GM21723 (cell line): ENCODE measurements around the gene BEST1.

Experiments used
- ATAC-seq: cut with Tn5 transposase; IDR thresholded peaks from one replicate; pipeline ENCODE4 v1.9.1; 2021; ENCODE audit warnings: mild to moderate bottlenecking, moderate library complexity; ENCODE audit not compliant: unreplicated experiment

The BEST1 gene

GRCh38 chr11:61950035-61950547, at the start of gene BEST1:
BEST1 (plus strand) TSS chr11:61950351; CDS start chr11:61951807, 1,456 bp downstream.
- ATAC-seq = no peak

GRCh38 chr11:61901397-61901796, 48.8 kb upstream of the BEST1 start:
- ATAC-seq = no peak

- no peak for ATAC-seq
Measured at GRCh38 chr11:61902313-61902712, 47.8 kb upstream of the BEST1 start.

DNA sequence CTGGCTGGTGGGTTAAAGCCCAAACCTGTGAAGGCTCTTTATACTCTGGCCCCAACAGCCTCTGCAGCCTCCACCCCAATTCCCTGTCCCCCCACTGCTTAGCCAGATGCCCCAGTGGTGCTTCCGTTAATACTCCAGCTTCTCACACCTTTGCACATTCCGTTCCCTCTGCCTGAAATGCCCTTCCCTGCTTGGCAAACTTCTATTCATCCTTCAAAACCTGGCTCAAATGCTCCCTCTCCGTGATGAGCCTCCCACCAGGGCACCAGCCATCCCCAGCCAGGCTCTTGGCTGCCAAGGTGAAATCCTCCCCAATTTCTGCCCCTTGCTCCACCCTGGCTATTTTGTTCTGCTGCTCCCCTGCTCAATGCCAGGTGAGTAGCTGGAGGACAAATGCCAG, 46.3 kb upstream of the BEST1 start:
- no peak for ATAC-seq

- no peak for ATAC-seq
Measured at GRCh38 chr11:61904539-61905048, 45.6 kb upstream of the BEST1 start.

GRCh38 chr11:61905067-61905696, 45.0 kb upstream of the BEST1 start:
- no peak for ATAC-seq

- ATAC-seq = no peak
Measured at GRCh38 chr11:61905801-61906521, 44.2 kb upstream of the BEST1 start.

DNA sequence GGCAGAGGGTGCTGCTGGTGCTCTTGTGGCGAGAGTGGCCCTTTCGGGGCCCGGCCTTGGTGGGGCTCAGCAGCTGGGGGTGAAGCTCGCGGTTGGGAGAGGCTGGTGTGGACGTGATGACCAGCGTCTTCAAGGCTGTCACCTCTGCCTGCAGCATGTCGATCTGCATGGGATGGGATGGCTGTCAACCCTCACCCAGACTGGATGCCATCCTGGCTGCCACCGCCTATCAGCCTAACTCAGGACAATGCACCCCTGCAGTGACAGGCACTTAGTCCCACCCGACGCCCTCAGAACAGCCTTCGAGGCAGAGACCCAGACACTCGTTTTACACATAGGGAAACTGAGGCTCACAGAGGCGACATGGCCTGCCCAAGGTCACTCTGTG, 43.6 kb upstream of the BEST1 start:
- no peak for ATAC-seq

- no peak for ATAC-seq
Measured at GRCh38 chr11:61907282-61907681, 42.9 kb upstream of the BEST1 start.

- ATAC-seq = no peak
Measured at GRCh38 chr11:61907871-61908729, 42.1 kb upstream of the BEST1 start.

DNA sequence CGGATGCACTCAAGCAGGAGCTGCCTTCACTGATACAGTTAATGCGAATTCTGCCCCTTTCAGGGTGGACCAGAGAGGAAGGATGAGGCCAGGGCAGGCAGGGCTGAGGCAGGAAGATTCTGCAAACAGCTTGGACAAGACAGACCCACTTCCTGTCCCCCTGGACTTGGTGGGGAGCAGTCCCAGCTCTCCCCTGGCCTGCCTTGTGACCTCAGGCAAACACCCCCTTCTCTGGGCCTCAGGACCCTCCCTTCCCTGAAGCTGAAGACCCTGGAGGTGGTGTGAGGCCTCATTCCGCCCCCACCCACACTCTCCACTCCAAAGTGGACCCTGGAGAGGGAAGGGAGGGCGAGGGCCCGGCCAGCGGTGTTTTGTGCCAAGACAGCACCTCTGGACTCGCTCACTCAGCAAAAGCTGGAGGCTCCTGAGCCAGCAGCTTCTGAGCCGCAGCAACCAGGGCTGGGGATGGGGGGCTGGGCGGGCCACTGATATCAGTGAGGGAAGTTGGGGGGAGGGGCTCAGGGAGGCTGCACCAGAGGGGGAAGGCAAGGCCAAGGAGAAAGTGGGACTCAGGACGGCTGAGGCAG, 41.3 kb upstream of the BEST1 start:
- no peak for ATAC-seq

GRCh38 chr11:61910187-61911127, 39.7 kb upstream of the BEST1 start:
- ATAC-seq = no peak

GRCh38 chr11:61911128-61911700, 38.9 kb upstream of the BEST1 start:
- ATAC-seq = no peak

- ATAC-seq = no peak
Measured at GRCh38 chr11:61911701-61912529, 38.2 kb upstream of the BEST1 start.

- no peak for ATAC-seq
Measured at GRCh38 chr11:61912530-61912898, 37.6 kb upstream of the BEST1 start.

- no peak for ATAC-seq
Measured at GRCh38 chr11:61912991-61913698, 37.0 kb upstream of the BEST1 start.

DNA sequence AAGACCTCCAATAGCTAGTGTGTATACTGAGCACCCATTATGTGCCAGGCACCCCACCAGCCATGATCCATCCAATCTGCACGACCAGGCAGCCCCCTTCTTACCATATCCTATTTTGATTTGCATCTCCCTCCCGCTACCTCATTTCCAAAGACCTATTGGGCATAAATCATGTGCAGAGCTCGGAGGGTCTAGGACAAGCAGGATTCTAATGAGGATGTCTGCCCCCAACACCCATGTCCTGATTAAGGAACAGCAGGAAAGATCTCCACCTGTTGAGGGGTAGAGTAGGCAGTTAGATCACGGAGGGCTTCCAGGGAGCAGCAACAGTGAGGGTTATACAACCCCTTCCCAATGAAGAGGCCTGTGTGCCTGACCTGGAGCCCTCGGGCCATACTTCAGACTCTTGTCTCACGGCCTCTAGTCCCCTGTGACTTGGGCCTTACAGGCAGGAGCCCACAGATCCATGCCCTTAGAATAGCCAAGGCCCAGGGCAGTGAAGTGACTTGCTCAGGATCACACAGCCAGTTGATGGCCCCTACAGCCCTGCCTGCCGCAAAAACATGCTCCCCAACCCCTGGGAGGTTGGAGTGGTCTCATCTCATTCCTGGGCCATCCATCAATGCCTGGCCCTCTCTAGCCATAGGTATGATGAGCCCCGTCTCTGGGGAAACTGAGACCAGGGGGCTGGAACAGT, 36.3 kb upstream of the BEST1 start:
- no peak for ATAC-seq
